ENCODE data around the gene MAGEH1.

The MAGEH1 gene

DNA sequence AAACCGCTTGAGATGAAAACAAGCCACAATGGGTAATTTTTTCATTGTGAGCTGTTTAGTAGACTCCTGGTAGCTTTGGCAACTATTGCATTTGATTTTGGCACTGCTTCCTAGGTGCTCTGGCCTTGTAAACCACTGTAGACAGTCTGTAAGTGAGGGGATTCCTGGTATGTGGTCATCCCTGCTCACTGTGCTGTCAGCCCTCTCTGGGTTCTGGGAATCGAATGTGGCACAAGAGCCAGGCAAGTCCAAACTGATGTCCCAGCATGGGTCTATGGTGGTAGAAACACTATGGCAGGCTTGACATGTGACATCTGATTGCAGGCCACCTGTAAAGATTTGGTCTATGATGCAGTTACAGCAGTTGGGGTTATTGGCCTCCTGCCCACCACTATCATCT lies 35.2 kb downstream of the MAGEH1 start:
- no peaks in the 10 kb centered on the region for H4K20me1 ChIP-seq (ENCODE audit: insufficient read depth, low read length)

DNA sequence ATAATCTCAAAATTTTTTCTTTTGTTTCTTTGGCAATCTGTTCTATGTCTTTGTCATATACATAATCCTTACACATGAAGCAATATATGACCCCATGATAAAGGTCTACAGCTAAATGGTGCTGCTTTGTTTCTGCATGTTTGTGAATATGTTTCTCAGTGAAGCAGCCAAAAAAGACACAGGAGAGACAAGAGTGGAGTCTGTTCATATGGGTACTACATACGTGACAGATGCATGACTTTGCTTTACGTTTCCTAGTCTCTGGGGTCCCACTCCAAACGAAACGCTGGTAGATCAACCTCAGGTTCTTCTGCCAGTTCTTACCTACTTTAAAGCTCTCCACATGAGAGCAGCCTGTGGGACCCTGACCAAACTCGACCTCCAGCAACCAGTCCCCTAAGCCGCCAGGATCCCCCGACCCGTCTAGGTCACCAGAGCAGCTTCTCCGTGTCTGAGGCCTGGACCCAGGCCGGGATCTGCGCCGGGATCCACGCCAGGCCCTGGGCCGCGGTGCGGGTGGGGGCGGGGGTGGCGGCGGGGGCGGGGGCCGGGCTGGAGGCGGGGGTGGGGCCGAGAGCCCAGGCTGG lies 36.2 kb downstream of the MAGEH1 start:
- H3K27me3 ChIP-seq (ENCODE audit: insufficient read depth, low read length), result no peaks in the 10 kb centered on the region
- no peak overlapping the region for H2AFZ ChIP-seq (ENCODE audit: low read length)
- peak overlapping the region; percentile 78 for H3K4me2 ChIP-seq (ENCODE audit: low read length)
- TF ChIP-seq EZH2 (IDR thresholded peaks at IDR 0.05; ENCODE audit: borderline replicate concordance, low read length), result no peak
- no peak for TF ChIP-seq CTCF (IDR thresholded peaks at IDR 0.05; ENCODE audit: low read length)
- H3K9me2 ChIP-seq (ENCODE audit: low read depth, low read length), result no peaks in the 10 kb centered on the region
- H3K9ac ChIP-seq (ENCODE audit: low read length), result peak overlapping the region; percentile 68
- H3K79me2 ChIP-seq (ENCODE audit: insufficient read depth, low read length), result no peaks in the 10 kb centered on the region
- no peaks in the 10 kb centered on the region for H3K9me3 ChIP-seq (ENCODE audit: low read length)
- H4K20me1 ChIP-seq (ENCODE audit: insufficient read depth, low read length), result no peaks in the 10 kb centered on the region
- H3K27ac ChIP-seq (ENCODE audit: low read depth, low read length, poor library complexity, severe bottlenecking), result peak overlapping the region; percentile 61
- no peaks in the 10 kb centered on the region for H3F3A ChIP-seq (ENCODE audit: insufficient read depth, low read length)
- H3K4me3 ChIP-seq (ENCODE audit: low read depth, low read length, poor library complexity, severe bottlenecking), result peak overlapping the region; percentile 87
- H3K36me3 ChIP-seq (ENCODE audit: insufficient read depth, low read length), result no peaks in the 10 kb centered on the region
- H3K4me1 ChIP-seq (ENCODE audit: insufficient read depth, low read length, severe bottlenecking), result peaks cover 18% of the 10 kb centered on the region

More for the DNA sequence above, 35.2 kb downstream of the MAGEH1 start:
- Histone ChIP-seq H3K4me1 (ENCODE audit: insufficient read depth, low read length, severe bottlenecking) (peaks cover 18% of the 10 kb centered on the region), H3K4me2 (ENCODE audit: low read length) (no peak overlapping the region), H3K36me3 (ENCODE audit: insufficient read depth, low read length) (no peaks in the 10 kb centered on the region), H3K4me3 (ENCODE audit: low read depth, low read length, poor library complexity, severe bottlenecking) (no peak overlapping the region), H3K9me2 (ENCODE audit: low read depth, low read length) (no peaks in the 10 kb centered on the region), H3K27ac (ENCODE audit: low read depth, low read length, poor library complexity, severe bottlenecking) (no peak overlapping the region), H3K79me2 (ENCODE audit: insufficient read depth, low read length) (no peaks in the 10 kb centered on the region), H3K27me3 (ENCODE audit: insufficient read depth, low read length) (no peaks in the 10 kb centered on the region), H3F3A (ENCODE audit: insufficient read depth, low read length) (no peaks in the 10 kb centered on the region), H3K9ac (ENCODE audit: low read length) (no peak overlapping the region), H3K9me3 (ENCODE audit: low read length) (no peaks in the 10 kb centered on the region), H2AFZ (ENCODE audit: low read length) (no peak overlapping the region)
- no peak for TF ChIP-seq CTCF (IDR thresholded peaks at IDR 0.05; ENCODE audit: low read length)
- no peak for TF ChIP-seq EZH2 (IDR thresholded peaks at IDR 0.05; ENCODE audit: borderline replicate concordance, low read length)

DNA sequence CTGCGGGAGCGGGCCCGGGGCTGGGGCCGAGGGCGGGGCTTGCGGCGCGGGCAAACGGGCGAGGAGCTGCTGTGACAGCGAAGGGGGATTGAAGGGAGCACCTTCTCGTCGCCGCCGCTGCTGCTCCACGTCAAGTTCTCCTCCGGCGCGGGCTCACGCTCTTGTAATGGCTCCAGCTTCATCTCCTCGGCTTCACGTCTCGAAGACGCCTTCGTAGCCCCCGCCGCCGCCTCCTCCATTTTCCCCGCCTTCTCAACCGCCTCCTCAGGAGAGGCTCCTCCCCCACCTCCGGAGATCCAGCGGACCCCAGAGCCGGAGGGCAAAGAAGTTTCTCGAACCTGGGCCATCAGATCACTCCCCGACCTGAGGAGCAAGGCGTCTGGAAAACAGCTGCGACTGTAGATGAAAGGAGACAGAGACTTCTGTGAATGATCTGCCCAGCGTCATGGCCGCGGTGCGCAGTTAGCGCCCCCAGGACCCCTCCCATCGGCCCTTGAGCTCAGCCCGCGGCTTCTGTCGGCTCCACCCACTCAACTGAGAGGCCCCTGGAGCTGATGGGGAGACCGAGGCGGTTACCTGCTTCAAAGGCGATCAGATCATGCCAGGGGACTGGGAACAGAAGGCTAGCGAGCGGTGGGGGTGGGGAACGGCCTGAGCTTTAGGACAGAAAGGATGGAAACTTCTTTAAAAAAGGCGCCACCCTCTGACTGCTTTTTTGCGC lies 36.8 kb downstream of the MAGEH1 start:
- no peaks in the 10 kb centered on the region for H3K27me3 ChIP-seq (ENCODE audit: insufficient read depth, low read length)
- TF ChIP-seq CTCF (IDR thresholded peaks at IDR 0.05; ENCODE audit: low read length) (no peak), EZH2 (IDR thresholded peaks at IDR 0.05; ENCODE audit: borderline replicate concordance, low read length) (no peak)
- peak overlapping the region; percentile 87 for H3K4me3 ChIP-seq (ENCODE audit: low read depth, low read length, poor library complexity, severe bottlenecking)
- H3K36me3 ChIP-seq (ENCODE audit: insufficient read depth, low read length), result no peaks in the 10 kb centered on the region
- no peaks in the 10 kb centered on the region for H3K9me2 ChIP-seq (ENCODE audit: low read depth, low read length)
- H3K4me2 ChIP-seq (ENCODE audit: low read length), result peak overlapping the region; percentile 73
- peak overlapping the region; percentile 74 for H3K27ac ChIP-seq (ENCODE audit: low read depth, low read length, poor library complexity, severe bottlenecking)
- no peaks in the 10 kb centered on the region for H3F3A ChIP-seq (ENCODE audit: insufficient read depth, low read length)
- H3K9ac ChIP-seq (ENCODE audit: low read length), result peak overlapping the region; percentile 74
- no peaks in the 10 kb centered on the region for H4K20me1 ChIP-seq (ENCODE audit: insufficient read depth, low read length)
- no peaks in the 10 kb centered on the region for H3K79me2 ChIP-seq (ENCODE audit: insufficient read depth, low read length)
- peaks cover 18% of the 10 kb centered on the region for H3K4me1 ChIP-seq (ENCODE audit: insufficient read depth, low read length, severe bottlenecking)
- peak overlapping the region; percentile 69; the same call in 1 of the 2 replicates for H2AFZ ChIP-seq (ENCODE audit: low read length)
- H3K9me3 ChIP-seq (ENCODE audit: low read length), result no peaks in the 10 kb centered on the region

All from OCI-LY1 (cell line).